Measurements from ENCODE around the gene TMEM221.

Gene TMEM221

GRCh38 chr19:17389288-17389687 is 59.2 kb downstream of the TMEM221 start:
- no peak for DNase-seq (ENCODE audit: low read depth, low spot score)
- no peak overlapping the region for H3K27ac ChIP-seq

DNA sequence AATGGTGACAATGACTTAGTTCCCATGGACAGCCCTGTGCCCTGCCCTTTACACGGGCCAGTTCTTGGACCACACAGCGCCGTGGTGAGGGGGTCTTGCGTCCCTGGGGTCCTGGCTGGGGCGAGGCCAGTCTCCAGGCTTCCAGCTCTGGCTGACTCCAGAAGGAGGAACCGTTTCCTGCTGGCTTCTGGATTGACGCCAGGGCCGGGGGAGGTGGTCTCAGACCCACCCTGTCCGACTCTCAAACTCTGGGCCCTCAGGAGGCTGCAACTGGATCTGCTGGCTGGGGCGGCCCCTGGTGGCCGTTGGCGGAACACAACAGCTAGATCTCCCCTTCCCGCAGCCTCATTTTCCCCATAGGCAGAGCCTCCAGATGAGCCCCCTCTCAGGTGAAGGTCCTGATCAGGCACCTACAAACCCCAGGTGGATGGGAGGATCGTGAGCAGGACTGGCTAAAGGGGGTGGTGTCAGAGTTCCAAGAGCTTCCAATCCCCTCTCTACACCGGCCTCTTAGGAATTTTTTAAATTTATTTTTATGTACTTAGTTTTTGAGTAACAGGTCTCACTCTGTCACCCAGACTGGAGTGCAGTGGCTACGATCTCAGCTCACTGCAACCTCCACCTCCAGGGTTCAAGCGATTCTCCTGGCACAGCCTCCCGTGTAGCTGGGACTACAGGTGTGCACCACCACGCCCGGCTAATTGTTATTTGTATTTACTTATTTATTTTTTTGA is 62.4 kb downstream of the TMEM221 start:
- no peak for DNase-seq (ENCODE audit: low read depth, low spot score)
- no peak overlapping the region for H3K27ac ChIP-seq
